GM10266 (cell line): ENCODE data around the gene SCYL1.
"Not testable (repeated sequence)": the region's sequence is repeated elsewhere in the genome, so short reads cannot be mapped to it uniquely, and the experiment has no call there.

Source experiments
- DNase-seq: peaks from one replicate; pipeline ENCODE4 v3.0.0; 2012; ENCODE audit errors: extremely low spot score
- TF ChIP-seq, protein P1 (sequence below): IDR thresholded peaks from 2 replicates; pipeline ENCODE4 v1.5.1; 2012; ENCODE audit warnings: mild to moderate bottlenecking, low read depth; ENCODE audit not compliant: control insufficient read depth, insufficient read depth; ENCODE audit errors: missing control alignments

SCYL1 gene

GRCh38 chr11:65562788-65563187 lies 37.9 kb downstream of the SCYL1 start:
- TF ChIP-seq, protein P1, sequence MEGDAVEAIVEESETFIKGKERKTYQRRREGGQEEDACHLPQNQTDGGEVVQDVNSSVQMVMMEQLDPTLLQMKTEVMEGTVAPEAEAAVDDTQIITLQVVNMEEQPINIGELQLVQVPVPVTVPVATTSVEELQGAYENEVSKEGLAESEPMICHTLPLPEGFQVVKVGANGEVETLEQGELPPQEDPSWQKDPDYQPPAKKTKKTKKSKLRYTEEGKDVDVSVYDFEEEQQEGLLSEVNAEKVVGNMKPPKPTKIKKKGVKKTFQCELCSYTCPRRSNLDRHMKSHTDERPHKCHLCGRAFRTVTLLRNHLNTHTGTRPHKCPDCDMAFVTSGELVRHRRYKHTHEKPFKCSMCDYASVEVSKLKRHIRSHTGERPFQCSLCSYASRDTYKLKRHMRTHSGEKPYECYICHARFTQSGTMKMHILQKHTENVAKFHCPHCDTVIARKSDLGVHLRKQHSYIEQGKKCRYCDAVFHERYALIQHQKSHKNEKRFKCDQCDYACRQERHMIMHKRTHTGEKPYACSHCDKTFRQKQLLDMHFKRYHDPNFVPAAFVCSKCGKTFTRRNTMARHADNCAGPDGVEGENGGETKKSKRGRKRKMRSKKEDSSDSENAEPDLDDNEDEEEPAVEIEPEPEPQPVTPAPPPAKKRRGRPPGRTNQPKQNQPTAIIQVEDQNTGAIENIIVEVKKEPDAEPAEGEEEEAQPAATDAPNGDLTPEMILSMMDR, result no peak

DNA sequence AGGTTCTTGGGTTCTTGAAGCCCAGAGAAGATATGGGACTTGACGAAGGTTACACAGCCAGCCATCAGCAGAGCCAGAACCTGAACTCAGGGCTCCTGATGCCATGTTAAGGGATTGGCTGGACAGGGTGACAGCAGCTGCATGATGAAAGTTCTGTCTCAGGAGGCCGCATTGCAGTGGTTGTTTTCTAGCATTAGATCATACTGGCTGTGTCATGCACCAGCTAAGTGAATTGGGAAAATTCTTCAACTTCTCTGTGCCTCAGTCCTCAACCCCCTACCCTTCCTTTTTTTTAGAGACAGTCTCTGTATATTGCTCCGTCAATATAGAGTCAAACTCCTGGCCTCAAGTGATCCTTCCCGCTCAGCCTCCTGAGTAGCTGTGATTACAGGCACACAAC lies 38.7 kb downstream of the SCYL1 start:
- DNase-seq, result no peak
- TF ChIP-seq, protein P1, result no peak

More at GRCh38 chr11:65562788-65563187, 37.9 kb downstream of the SCYL1 start:
- DNase-seq, result no peak

- not testable (repeated sequence) for DNase-seq
Observed at GRCh38 chr11:65564879-65565559, 40.1 kb downstream of the SCYL1 start.

- TF ChIP-seq, protein P1, result no peak
- DNase-seq, result no peak
Observed at GRCh38 chr11:65565624-65566453, 41.0 kb downstream of the SCYL1 start.

DNA sequence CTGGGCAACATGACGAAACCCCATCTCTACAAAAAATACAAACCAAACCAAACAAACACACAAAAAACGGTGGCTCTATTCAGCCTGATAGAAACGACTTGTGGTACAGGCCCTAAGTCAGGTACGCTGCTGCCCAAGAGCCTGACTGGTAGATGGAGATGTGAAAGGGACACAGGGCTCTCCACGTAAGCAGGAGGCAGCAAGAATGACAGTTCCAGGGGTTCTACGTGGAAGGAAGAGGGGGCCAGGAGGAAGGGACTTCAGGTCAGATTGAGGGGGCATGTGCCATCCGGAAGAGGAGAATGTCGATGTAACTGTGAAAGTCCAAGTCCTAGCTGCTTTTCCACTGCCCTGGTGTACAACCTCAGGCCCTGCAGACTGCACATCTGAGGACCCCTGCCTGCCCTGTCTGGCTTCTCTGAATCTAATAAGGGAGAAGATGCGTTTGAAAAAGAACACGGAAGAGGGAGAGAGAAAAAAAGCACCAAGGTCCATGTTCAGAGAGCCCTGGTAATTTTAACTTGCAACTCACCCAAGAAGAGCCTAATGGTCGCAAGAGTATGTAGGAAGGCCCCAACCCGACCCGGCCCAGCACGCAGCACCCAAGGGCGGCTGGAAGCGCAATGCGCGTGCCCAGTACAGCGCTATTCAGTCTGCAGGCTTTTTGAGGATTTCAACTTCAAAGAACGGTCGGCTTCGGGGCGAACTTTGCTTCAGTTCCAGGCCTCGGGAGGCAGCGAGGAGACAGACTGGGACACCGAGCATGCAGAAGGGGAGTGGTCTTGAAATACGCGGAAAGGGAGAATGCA lies 44.5 kb downstream of the SCYL1 start:
- TF ChIP-seq, protein P1, result no peak
- no peak for DNase-seq

GRCh38 chr11:65569973-65570918 lies 45.4 kb downstream of the SCYL1 start, which contains the start of gene ZNRD2:
Gene ZNRD2, plus strand, starts transcription at chr11:65570477. Its CDS starts 15 bp downstream, at chr11:65570492.
- TF ChIP-seq, protein P1, result peak; percentile 69
- DNase-seq, result peak; percentile 97

- DNase-seq, result no peak
- TF ChIP-seq, protein P1, result no peak
Observed at GRCh38 chr11:65571420-65571819, 46.5 kb downstream of the SCYL1 start.
